RPMI8226 (cell line): ENCODE data around the gene GPR32.

Source experiments
- DNase-seq: peaks from one replicate; pipeline ENCODE4 v3.0.0-alpha.2; 2015

The GPR32 gene

DNA sequence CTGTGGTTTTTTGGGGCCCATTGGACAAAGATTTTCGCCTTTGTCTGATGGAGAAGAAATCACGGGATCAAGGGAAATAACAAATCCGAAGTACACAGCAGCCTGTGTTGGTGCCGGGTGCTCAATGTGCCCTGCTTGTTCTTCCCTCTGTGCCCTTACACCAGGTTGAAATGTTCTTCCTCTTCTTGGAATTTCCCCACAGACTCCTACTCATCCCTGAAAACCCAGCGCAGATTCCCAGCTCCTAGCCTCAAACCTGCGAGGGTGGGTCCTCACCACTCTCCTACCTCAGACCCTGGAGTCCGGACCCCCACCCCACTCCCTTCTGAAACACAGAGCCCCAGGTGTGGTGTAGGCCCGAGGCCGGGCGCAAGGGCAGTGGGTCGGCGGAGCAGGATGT is 15.1 kb downstream of the GPR32 start:
- DNase-seq, result no peak

DNA sequence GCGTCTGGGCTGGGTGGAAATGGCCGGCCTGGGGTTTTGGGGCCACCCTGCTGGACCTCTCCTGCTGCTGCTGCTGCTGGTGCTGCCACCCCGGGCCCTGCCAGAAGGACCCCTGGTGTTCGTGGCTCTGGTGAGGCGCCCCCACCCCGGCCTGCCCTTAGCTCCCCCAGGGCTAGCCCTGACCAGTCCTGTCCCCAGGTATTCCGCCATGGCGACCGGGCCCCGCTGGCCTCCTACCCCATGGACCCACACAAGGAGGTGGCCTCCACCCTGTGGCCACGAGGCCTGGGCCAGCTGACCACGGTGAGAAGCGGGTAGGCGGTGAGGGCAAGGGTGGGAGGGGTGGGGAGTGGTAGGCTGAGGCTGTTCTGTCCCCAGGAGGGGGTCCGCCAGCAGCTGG is 20.1 kb downstream of the GPR32 start, which contains the start of gene ACP4:
ACP4 (plus strand) TSS at position 20 of the 400 bp plus-strand sequence; CDS start at position 20, 0 bp downstream.
- DNase-seq, result no peak

DNA sequence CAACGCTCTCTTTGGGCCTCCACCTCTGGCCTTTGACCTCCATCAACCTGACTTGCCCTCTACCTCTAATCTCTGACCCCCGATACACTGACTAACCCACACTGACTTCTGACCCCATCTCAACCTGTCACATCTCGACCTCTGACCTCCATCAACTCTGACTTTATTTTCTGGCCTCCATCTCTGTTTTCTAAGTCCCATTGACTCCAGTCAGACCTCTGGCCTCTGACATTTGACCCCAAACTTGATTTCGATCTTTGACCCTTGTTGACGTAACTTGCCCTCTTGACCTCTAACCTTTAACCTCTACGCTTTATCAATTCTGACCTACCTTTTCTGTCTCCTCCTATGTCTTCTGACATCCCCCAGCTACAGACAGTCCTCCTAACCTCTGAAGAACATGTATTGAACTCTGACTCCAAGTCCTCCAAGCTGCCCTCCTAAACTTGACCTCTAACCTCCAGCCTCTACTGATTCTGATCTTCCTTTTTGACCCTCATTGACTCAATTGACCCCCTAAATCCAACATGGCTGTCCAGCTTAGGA is 20.7 kb downstream of the GPR32 start:
- no peak for DNase-seq

DNA sequence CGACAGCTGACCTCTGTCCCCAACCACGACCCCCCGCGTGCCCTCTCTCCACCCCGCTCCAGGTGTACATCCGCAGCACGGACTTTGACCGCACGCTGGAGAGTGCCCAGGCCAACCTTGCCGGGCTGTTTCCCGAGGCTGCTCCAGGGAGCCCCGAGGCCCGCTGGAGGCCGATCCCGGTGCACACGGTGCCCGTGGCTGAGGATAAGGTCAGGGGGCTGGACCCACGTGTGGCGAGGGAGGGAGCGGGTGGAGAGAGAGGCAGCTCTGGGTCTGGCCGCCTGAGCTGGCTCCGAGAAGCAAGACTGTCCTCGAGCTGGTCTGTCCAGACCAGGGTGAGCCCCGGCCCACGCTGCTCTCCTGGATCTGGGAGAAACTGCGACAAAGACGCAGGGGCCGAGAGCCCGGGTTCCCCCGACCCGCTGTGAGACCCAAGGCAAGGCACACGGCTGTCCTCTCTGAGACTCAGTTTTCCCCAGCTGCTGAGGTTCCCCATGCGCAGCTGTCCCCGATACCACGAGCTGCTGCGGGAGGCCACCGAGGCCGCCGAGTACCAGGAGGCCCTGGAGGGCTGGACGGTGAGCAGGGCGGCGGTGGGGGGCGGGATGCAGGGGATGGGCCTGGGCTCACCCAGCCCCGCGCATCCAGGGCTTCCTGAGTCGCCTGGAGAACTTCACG is 21.5 kb downstream of the GPR32 start:
- no peak for DNase-seq

DNA sequence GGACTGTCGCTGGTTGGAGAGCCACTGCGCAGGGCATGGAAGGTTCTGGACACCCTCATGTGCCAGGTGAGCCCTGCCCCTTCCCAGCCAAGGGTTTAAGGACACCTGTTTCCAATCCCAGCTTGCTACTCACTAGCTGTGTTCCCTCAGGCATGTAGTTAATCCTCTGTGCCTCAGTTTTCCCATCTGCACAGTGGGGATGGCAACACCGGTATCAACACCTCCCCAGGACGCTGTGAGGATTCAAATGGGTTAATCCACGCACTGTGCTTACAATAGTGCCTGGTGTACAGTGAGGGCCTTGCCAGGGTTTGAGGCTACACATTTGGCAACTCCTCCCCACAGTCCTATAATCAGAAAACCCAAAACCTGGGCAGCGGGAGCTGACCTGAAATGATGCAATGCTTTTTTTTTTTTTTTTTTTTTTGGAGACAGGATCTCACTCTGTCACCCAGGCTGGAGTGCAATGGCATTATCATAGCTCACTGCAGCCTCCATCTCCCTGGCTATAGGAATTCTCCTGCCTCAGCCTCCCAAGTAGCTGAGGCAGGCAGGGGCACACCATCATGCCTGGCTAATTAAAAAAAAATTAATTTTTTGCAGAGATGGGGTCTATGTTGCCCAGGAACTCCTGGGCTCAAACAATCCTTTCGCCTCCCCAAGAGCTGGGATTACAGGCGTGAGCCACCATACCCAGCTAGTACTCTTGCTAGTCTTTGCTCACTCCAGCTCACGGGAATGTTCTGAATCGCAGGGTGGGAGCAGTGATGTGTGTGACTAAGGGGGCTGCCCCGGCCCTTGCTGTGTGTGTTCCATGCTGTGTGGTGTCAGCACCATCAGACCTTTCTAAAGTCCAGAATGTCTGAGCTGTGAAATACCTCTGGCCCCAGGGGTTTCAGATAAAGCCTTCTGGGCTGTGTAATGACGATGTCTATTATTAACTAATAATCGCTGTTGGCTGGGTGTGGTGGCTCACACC is 22.3 kb downstream of the GPR32 start:
- no peak for DNase-seq

DNA sequence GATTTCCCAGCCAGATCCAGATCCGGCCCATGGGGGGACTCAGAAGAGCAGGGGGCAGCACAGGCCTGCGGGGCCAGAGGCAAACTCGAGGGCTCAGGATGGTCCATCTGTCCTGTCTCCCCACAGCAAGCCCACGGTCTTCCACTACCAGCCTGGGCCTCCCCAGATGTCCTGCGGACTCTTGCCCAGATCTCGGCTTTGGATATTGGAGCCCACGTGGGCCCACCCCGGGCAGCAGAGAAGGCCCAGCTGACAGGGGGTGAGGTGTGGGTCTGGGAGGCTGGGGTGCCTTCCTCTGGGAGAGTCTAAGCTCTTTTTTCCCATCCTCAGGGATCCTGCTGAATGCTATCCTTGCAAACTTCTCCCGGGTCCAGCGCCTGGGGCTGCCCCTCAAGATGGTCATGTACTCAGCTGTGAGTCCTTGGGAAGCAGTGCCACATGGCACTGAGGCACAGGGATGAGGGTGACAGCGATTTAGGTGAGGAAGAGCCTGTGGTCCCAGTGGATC is 23.3 kb downstream of the GPR32 start:
- DNase-seq, result no peak

DNA sequence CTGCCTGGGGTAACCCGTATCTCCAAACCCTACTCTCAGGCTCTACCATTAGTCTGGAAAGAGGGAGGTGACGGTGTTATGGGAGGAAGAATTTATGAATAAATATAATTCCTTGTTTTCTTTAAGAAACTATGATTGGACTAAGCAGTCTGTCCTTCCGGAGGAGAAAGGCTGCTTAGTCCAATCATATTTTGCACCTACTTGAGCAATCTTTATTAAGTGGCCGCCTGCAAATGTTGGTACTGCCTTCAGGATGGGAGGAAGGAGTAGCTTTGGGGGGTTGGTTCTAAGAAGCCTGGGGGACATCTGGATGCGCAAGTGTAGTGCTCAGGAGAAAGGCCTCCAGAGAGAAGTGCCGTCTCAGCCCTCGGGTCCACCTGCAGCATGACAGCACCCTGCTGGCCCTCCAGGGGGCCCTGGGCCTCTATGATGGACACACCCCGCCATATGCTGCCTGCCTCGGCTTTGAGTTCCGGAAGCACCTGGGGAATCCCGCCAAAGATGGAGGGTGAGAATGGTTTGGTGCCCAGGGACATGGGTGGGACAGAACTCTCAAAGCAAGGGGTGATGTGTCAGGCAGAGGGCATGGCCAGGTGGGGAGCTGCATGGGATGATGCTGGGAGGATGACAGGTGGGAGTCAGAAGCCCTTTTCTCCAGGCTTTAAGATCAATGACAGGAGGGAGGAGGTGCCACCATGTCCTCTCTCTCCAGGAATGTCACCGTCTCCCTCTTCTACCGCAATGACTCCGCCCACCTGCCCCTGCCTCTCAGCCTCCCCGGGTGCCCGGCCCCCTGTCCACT is 24.0 kb downstream of the GPR32 start:
- DNase-seq, result peak; percentile 90

DNA sequence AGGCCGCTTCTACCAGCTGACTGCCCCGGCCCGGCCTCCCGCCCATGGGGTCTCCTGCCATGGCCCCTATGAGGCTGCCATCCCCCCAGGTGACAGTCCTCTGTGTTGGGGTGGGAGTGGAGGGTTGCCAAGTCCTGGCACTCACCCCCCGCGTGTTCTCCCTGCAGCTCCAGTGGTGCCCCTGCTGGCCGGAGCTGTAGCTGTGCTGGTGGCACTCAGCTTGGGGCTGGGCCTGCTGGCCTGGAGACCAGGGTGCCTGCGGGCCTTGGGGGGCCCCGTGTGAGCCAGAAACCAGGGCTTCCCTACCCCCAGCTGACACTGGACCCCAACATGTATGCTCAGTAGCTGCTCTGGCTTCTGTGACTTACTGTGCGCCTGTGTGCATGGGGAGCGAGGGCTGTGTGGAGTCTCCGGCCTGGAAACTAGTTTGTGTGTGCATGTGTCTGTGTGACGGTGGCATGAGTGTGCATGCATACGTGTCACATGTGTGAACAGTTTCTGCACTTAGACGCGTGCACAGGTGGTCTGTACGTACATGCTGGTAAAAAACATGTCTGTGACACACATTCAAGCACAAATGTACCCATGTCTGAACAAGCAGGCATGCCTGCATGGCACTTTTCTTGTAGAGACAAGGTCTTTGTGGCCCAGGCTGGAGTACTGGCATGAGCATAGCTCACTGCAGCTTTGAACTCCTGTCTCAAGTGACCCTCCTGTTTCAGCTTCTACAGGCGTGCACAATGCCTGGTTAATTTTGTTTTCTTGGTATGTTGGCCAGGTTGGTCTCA is 24.8 kb downstream of the GPR32 start:
- peak; percentile 75 for DNase-seq

DNA sequence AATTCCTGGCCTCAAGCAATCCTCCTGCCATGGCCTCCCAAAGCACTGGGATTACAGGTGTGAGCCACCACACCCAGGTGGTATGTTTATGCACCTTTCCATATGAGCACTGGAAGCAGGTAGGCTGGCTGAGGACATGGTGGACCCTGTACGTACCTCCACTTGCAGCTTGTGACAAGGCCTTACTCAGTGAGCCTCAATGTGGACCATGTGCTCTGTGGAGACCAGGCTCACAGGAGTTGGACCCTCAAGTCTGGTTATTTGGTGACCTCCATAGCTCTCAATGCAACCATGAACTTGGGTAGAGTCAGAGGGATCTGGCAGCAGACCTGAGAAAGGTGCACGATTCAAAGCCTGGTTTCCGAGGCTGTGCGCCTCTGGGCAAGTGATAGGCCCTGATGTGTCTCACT is 25.4 kb downstream of the GPR32 start:
- DNase-seq, result no peak

DNA sequence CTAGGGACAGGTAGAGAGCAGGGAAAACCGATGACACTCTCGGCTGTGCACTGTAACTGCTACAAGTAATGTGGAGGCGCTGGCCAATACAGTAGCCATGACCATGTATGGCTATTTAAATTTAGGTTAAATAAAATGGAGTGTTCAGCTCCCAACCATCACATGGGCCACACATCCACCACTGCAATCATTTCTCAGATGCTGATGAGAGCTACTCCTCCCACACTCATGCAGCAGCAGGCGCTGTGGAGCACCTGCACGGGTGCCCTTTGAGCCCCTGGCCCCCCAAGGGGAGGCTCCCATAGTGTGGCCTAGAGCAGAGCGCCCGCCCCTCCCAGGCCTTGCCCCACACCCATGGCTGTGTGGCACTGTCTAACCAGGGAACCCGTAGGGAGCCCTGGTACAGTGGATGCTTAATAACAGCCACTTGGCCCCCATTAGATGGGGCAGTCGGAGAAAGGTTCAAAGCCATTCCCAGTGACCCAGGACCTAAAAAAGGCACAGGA is 25.9 kb downstream of the GPR32 start:
- DNase-seq, result no peak

DNA sequence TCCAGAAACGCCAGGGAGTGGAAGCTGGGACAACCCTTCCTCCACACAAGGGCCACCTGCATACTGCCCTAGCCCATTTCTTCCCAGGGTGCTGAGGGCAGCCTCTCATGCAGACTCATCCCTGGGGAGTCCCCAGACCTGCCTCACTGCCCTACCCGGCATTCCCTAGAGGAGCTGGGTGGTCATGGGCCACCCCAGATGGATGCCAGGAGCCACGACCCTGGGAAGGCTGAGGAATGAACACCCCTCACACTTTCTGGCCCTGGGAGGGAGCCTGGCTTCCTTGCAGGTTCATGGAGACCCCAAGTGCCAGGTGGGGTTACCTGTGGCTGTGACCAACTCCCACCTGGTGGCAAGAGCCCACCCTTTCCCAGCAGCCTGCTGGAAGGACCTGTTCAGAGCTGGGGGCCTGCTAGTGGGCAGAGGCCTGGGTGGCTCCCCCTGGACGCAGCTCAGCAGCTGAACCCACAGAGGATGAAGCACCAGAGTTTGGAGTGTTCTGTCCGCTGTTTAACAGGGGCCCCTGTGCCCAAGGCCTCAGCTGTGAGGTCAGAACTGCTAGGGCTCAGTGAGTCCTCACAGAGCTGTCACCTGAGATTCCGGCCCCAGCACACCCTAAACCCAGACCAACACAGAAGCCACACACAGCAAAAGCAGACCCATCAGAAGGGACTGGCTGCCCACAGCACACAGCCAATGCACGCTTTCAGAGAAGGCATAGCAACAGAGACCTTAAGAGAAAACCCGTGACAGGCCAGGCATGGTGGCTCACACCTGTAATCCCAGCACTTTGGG is 26.6 kb downstream of the GPR32 start:
- no peak for DNase-seq

DNA sequence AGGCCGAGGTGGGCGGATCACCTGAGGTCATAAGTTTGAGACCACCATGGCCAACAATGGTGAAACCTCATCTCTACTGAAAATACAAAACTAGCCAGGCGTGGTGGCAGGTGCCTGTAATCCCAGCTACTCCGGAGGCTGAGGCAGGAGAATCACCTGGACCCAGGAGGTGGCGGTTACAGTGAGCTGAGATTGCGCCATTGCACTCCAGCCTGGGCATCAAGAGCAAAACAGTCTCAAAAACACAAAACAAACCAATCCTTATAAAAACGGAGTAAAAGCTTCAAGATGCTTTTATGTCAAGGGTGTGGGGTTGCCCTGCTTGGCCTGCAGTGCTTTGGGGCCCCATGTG is 27.1 kb downstream of the GPR32 start:
- DNase-seq, result no peak

DNA sequence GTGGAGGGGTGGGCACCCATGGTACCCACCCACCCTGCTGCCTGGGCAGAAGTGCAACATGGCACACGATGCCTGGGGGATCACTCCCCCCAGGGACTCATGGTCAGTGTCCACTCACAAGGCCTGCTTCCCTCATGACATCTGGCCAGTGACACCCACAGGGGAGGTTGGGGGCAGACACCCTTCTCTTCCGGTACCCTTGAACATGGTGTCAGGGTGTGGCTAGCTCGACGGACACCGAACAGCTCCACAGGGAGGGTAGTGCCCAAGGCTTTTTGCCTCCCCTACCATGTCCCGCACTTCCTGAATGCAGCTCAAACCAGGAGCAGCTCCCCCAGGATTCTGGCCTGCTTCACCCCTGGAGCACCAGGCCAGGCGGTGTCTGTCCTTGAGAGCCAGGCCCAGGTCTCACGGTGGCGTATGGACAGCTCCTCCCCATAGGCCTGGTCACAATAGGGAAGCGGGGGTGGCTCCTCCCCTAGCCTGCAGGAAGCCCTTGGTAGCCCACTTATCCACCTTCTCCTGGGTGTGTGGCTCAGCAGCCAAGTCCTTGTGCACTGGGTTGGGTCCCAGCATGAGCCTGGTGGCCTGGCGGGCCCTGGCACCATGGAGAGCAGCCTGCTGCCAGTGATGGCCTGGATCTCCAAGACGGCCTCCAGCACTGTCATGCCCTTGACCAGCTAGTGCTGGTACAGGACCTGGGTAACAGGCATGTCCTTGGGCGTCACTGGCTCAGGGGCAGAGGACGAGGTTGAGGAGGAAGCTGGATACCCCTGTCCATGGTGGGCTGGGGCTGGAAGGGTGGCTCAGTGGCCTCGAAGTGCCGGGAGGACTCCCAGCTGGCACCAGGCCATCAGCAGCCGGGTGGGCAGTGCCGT is 27.8 kb downstream of the GPR32 start:
- DNase-seq, result no peak

DNA sequence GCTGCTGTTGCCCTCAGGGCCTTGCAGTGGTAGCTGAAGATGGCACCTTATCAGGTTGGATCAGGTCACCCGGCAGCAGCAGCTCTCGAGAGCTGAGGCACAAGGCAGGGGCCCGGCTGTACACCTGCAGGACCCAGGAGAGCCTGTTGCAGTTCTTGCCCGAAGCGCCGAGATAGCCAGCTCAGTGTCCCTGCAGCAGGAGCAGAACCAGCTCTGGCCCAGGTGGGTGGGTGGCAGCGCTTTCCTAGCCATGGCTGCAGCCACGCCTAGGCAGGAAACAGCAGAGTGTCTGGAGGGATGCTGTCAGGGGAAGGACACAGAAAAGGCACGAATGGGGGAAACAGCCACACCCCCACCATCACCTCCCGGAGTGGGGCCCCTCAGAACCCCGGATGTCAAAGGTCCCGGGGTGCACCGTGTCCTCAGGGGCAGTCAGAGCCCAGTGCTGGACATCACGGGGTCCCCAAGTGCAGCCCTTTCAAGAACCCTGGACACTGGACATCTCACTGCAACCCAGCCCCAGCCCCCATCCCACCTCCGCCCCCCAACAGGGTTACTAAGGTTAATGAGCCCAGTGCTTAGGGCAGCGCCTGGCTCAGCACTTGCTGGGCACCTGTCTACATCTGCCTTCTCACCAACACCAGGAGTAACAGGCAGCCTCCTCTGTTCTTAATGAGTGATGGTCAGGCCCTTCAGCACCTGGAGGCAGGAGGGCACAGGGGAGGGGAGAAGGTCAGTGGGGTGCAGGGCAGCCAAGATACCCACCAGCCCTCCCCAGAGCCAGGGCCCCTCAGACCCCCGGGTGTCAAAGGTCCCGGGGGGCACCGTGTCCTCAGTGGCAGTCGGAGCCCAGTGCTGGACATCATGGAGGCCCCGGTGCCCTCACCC is 28.6 kb downstream of the GPR32 start:
- DNase-seq, result no peak

DNA sequence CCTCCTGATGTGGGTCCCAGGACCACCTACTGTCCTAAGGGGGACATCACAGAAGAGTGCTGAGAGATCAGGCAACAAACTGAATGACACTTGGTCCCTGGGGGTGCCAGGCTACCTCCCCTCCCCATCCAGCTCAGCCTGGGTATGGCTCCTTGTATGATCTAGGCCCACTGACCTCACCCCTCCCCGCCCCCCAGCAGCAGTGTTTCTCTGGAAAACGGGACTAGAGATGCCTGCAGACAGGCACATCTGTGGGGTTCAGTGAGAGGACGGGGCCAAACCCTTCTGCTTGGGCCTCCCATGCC is 29.2 kb downstream of the GPR32 start:
- no peak for DNase-seq

DNA sequence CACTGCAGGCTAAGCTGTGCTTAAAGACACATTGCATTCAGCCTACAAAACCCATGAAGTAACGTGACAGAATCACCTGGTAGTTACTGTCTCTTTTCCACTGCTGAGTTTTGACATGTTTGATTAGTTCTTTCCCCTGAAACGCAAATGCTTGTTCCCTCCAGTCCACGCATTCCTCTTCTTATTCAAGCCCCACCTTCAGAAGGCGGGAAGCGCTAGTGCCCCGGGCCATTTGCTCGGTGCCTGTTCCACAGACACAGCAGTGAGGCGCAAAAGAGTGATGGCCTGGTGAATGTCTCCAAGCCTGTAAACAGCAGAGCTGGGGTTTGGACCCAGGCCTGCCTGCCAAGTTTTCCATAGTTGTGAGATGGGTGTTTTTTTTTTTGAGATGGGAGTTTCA is 30.8 kb downstream of the GPR32 start:
- DNase-seq, result no peak

DNA sequence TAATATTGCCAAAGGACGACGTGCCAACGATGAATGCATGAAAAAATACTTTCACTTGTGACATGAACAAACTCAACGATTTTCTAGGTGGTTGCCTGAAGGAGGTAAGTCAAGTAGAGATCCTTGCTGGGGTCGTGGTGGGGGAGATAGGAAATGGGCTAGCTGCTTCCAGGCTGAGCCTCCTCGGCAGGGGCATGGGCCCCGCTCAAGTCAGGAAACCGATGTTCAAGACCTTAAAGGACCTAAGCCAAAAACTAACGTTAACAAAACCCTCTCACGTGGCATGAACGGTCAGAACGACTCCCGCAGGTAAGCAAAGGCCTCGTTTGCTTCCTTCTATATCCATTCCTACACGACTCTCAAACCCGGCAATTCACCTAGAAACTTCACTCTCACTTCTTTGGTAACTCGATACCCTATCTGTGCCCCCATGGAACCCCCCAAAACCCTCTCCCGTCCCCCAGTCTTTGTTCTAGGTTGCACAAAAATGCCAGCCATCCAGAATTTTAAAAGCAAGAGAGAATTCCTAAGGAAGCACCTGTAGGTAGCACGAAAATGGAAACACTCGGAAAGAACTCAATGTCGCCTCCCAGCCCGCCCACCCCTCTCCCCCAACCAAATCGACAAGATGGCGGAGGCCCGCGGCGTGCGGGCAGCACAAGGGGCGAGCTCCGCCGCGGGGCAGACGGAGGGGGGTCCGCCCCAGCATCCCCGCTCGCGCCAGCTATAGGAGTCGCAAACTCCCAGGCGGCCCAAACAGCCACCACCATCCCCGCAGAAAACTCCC is 33.6 kb downstream of the GPR32 start:
- DNase-seq, result peak; percentile 41
